SK-N-MC (cell line): ENCODE results near the gene EPHA8.

ENCODE experiments used
- EZH2 ChIP-seq: fragments of 200-600 bp; sonication (generic); IDR thresholded peaks from one replicate; pipeline ENCODE4 v1.6.1; 2017; ENCODE audit warnings: antibody characterized with exemption
- FOXP2 ChIP-seq: optimal IDR thresholded peaks from 2 replicates; pipeline ENCODE3; 2011; ENCODE audit warnings: mild to moderate bottlenecking, moderate library complexity; ENCODE audit not compliant: insufficient read depth; ENCODE audit errors: extremely low read length, control extremely low read depth
- POLR2AphosphoS5 ChIP-seq: IDR thresholded peaks from 2 replicates; pipeline ENCODE4 v1.6.1; 2012; ENCODE audit warnings: mild to moderate bottlenecking, low read depth, low read length, borderline replicate concordance

- no peak for TF ChIP-seq EZH2
- no peak for TF ChIP-seq POLR2AphosphoS5
- TF ChIP-seq FOXP2 = no peak
Observed at GRCh38 chr1:22578732-22579361, 15.6 kb downstream of the EPHA8 start.
